Stimulated activated CD8-positive, alpha-beta memory T cell treated with anti-CD3 and anti-CD28 coated beads, Interleukin-15, amount 100 ng/mL, for 4 hours (primary cell): ENCODE results near the gene ACOXL.
A peak's percentile ranks its signal among the peaks of the same experiment; 100 is the strongest.
"Not testable (repeated sequence)": the region's sequence is repeated elsewhere in the genome, so short reads cannot be mapped to it uniquely, and the experiment has no call there.

Experiments used
- DNase-seq, 2 donors: peaks; one replicate each; pipeline ENCODE4 v3.0.0-alpha.2; 2020; ENCODE audit warnings: low read depth in 2 of 2

ACOXL gene

GRCh38 chr2:110855841-110856240 lies 123.5 kb downstream of the ACOXL start:
- DNase-seq, result not testable (repeated sequence)

- DNase-seq, result peak; percentile 26 to 71
These were observed 125.9 kb downstream of the ACOXL start for GRCh38 chr2:110858135-110858725.

DNA sequence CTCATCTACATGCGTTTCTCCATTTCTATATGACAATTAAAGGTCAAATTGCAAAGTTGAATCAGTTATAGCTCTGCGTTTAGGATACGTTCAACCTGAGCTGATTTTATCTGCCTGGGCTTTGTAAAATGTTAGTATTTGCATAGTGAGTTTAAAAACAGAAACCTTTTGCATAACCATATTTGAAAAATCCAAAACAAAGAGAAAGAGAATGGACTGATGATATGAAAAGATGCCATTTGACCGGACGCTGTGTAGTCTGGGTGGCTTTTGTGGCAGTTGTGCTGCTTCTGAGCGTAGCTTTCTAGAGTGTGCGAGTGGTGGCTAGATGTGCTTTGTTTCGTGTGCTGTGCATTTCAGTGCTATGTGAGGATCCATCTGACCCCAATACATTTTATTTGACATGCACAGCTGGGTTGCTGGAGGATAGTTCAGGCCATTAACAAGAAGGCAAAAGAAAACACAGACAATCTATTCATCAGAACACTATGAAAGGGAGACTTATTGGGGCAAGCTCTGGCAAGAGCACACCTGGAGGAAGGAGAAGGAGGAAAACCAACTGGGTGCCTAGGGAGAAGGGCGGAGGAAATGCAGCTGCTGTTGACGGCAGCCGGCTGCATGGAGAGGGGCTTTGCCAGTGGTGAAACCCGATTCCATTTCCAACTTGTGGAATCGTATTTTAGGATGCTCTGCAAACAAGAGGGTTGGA lies 126.8 kb downstream of the ACOXL start:
- no peak for DNase-seq

DNA sequence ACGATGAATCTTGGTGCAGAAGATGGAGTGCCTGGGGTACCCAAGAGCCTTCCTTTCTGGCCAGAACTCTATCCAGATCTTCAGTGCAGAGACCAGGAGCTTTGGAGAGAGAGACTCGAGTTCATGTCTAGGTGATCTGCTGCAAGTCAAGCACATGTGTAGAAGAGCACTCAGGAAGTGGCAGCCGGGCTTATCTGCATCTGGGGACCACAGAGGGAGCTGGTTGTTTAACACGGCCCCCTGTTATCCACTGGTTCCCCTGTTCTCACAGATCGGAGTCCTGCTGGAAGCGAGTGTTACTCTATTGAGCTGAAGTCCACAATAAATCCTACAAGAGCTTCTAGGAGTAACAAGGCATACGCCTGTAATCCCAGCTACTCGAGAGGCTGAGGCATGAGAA lies 128.3 kb downstream of the ACOXL start:
- no peak for DNase-seq

DNA sequence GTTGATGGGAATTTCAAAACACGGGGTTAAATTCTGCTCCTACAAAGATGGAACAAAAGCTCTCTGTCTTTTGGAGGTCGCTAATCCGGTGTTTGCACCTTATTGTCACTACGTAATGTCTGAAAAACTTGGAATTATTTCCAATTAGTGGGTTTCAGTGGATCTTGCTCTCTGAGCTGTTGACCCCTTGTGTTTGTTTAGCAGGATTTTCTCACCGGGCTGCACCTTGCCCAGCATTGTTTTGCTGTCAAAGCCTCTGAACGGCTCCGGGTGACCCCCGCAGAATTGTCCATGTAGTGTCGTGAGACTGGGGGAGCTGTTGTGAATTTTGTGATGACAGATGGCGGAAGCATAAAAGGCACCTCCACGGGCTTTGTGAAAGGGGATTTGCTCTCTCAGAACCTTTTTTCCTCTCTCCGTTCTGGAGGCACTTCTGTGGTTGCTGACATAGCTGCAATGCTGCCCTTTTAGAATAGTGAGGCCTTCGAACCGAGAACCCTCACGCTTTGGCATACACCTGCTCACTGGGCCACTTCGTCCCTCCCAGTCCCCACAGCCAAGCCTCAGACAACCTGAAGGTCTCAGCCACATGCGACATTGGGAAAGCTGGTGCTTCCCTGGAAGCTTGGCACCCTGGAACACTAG lies 129.4 kb downstream of the ACOXL start:
- no peak for DNase-seq

GRCh38 chr2:110863726-110864125 lies 131.4 kb downstream of the ACOXL start:
- no peak for DNase-seq

DNA sequence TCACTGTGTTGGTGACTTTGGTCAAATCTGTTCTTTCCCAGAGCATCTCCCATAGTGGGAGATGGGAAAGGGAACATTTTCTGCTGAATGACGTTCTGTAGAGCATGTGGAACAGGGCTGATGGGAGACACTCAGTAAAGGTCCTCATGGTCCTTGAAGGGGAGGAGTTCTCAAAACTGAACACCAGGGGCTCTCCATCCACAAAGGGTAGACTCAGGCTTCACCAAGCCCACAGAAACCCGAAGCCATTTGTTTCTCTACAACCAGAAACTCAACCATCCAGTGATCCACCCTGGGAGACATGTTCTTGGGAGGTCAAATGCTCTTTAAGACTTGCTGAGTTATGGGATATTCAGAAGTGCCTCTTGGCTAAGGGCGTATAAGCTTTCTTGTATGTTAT lies 131.8 kb downstream of the ACOXL start:
- no peak for DNase-seq

DNA sequence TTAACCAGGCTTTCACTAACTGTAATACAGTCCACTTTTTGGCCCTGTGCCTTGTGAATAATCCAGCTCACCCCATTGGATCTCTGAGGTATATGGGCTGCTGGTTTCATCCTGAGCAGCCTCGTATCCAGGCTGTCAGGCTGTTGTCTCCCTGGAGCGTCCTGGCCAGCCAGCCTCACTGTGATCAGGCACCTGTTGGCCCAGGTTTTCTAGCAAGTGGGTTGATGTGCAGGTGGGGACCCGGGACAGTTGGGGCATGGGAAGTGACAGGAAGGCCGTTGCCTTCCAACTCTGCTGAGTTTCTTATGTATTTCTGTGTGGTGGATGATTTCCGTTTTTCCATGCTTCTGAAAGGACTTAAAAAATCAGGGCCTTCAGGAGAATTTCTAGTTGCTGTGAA lies 132.4 kb downstream of the ACOXL start:
- no peak for DNase-seq

GRCh38 chr2:110865188-110865587 lies 132.8 kb downstream of the ACOXL start:
- no peak for DNase-seq

DNA sequence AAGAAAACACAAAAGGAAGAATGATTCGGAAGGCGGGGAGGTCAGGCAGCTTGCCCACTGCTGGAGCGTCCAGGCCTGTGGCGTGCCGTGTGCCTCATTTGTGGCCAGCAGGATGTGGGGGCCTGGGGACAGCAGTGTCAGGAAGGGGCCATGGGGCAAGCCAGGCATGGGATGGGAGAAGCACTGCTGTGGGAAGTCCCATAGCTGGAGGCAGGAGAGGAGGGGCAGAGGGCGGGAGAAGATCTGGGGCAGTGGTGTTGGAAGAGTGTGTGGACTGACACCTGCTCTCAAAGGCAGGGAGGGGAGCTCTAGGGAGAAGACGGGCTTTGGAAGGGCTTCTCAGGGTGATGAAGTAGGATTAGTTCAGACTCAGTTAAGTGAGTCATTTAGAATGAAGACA lies 133.7 kb downstream of the ACOXL start:
- no peak for DNase-seq

DNA sequence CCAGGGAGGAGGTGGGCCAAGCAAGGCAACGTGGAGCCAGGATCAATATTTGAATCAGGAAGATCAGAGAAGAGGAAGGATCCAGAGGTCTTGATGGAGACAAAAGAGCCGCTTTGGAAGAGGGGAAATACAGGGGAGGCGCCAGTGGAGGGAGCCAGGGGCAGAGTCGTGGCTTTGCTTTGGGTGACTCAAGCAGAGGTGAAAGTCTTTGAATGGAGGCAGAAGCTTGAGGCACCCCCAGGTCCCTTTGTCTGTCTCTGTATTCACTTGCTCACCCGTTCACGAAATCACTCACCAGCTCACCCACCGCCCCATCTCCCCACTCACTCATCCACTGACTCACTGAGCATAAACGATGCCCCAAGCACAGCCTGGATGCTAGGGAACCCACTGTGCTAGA lies 134.1 kb downstream of the ACOXL start:
- no peak for DNase-seq

DNA sequence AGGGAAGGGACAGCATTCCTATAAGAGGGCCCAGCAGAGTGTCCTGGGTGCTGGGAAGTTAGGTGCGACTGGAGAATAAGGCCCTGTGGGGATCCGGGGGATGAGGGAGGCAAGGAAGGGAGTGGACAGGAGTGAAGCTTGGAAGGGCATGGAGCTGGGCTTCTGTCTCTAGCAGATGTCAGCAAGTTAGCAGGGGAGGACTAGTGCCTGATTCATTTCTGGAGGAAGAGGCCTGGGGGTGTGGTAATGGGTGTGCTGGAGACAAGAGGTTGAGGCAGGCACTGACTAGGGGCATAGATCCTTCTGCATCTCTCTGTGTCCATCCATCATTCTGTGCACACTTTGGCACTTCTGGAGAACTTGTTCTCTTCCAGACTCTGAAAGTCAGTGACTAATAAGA lies 134.7 kb downstream of the ACOXL start:
- DNase-seq, result no peak

GRCh38 chr2:110868971-110869370 lies 136.6 kb downstream of the ACOXL start:
- DNase-seq, result no peak

DNA sequence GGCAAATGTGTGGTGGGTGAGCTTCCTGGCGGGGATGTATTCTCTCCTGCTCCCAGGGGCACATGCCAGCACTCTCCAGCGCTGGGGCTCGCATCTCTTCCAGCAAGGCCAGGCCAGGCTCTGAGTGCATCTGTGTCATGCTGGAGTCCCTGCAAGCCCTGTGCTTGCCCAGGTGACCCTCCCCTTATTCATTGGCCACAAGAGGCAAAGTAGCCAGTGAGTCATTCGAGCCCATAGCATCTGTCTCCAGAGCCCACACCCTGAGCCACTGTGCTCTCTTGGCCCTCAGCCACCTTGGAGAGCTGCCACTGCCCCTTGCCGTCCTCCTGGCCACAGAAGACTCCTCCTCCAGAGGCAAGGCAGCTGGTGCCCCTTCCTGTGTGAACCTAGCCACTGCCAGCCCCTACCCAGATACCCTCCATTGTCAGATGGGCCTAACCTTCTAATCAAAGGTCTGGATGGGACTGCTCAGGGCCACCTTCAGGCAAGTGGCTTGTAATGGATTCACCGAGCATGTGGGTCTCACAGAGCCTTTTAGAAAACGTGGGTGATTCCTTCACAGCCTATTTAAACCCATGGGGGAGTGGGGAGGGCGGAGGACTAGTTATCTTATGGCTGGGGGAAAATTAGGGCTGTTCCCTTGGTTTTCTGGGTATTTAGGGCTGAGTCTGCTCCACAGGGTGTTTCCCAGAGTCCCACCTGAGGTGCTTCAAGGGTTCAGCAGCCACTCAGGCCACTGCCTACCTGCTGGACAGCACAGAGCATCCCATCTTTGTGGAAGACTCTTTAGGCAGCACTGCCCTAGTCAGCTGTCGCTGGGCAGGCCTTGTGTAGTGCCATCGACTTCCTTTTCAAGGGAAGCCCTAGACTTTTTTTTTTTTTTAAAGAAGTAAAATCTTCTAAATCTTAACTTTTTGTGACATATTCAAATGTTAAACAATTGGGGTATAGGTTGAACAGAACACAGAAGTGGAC lies 137.4 kb downstream of the ACOXL start:
- DNase-seq, result no peak

DNA sequence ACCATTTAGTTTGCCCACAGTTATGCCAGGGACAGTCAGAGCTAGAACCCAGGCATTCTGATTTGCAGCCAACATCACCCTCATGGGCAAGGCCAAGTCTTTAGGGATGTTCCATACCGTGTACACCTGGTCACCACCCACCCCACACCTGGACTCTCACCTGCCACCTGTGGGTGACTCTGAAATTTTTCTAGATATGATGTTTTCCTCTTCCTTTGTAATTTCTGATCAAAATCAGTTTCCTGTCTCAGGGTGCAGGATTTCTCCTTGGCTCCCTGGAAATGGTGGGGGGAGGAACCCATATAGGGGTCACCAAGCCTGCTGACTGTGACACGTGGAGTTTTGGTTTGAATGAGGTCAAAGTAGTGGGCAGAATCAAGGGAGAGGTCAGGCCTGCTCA lies 138.2 kb downstream of the ACOXL start:
- DNase-seq, result no peak

- no peak for DNase-seq
These were observed 139.3 kb downstream of the ACOXL start for GRCh38 chr2:110871637-110872036.

- DNase-seq, result no peak
These were observed 140.1 kb downstream of the ACOXL start for GRCh38 chr2:110872521-110872920.

GRCh38 chr2:110873056-110873502 lies 140.7 kb downstream of the ACOXL start:
- DNase-seq, result no peak

GRCh38 chr2:110873597-110874452 lies 141.5 kb downstream of the ACOXL start:
- no peak for DNase-seq

GRCh38 chr2:110874453-110875383 lies 142.3 kb downstream of the ACOXL start:
- no peak for DNase-seq
